ENCODE data around the gene SF3B2.
"Not testable (repeated sequence)": the region's sequence is repeated elsewhere in the genome, so short reads cannot be mapped to it uniquely, and the experiment has no call there.

SF3B2 gene

DNA sequence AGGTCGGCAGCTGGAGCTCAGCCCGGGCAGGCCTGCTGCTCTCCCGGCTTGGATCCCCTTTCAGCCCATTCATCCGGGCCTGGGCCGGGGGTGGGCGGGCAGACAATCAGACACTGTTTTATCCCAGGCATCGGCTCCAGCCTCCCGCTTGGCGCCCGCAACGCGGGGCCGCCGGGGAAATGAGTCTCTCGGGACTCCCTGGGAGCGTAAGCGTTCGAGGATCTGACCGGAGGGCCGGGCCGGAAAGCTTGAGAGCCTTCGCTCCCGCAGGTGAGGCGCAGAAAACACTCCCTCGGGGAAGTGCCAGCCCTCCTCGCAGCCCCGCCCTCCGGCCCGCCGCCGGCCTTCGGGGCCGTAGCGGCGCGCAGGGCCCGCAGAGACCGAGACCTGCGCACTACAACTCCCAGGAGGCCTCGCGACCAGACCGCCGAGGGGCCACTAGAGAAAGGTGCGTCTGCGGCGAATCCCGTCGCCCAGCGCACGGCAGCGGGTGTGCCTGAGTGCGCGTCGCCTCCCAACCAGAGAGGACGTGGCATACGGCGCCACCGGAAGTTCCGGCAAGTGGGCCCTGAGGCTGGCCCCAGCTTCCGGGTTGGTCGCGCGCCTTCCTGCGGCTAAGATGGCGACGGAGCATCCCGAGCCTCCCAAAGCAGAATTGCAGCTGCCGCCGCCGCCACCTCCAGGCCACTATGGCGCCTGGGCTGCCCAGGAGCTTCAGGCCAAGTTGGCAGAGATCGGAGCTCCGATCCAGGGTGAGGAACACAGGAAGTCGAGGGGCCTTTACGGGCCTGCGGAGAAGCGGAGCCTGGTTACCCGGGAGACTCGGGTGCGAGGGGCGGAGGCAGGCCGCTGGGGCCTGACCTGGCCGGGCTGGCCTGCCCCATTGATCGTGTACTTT, at the start of gene SF3B2:
SF3B2 (plus strand) TSS at position 599 of the 898 bp plus-strand sequence; CDS start at position 620, 21 bp downstream.
- DNase-seq, result peak; percentile 98

DNA sequence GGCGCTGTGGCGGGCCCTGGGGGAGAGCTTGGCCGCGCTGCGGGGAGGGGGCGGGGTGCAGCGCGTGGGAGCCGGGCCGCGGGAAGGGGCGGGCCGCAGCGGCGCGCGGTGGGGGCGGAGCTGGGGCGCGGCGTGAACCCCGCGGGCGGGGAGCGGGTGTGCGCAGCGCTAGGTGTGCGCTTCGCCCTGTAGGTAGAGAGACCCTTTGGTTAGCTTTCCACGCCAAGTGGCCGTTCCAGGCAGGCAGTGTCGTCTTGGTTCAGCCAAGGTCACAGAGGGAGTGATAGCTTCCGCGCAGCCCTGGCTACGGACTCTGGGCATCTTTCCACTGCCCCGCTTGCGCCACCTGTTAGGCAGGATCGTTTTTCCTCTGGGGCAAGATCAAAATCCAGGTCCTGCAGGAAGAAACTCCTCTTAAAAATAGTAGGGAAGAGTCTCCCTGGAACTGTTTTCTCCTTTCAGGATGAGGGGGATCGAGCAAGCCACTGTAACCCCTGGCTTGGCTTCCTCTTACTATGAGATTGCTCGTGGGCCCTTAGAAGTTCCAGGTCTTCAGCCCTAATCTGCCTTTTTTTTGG, 49.4 kb upstream of the SF3B2 start:
- peak; percentile 69 for DNase-seq

DNA sequence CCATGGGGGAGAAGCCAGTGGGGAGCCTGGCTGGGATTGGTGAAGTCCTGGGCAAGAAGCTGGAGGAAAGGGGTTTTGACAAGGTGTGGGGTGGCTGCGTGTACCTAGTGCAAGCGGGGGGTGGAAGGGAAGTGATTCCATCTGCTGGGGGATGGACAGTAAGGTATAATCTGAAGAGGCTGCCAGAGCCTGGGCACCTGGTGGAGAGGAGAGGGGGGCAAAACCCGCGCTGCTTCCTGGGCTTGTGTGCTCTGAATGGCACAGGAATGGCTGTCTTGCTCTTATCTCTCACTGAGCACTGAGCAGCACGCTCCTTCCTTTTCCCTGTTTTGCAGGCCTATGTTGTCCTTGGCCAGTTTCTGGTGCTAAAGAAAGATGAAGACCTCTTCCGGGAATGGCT, 48.9 kb upstream of the SF3B2 start:
- no peak for DNase-seq

- DNase-seq, result no peak
These were observed 48.0 kb upstream of the SF3B2 start for GRCh38 chr11:66004186-66004585.

DNA sequence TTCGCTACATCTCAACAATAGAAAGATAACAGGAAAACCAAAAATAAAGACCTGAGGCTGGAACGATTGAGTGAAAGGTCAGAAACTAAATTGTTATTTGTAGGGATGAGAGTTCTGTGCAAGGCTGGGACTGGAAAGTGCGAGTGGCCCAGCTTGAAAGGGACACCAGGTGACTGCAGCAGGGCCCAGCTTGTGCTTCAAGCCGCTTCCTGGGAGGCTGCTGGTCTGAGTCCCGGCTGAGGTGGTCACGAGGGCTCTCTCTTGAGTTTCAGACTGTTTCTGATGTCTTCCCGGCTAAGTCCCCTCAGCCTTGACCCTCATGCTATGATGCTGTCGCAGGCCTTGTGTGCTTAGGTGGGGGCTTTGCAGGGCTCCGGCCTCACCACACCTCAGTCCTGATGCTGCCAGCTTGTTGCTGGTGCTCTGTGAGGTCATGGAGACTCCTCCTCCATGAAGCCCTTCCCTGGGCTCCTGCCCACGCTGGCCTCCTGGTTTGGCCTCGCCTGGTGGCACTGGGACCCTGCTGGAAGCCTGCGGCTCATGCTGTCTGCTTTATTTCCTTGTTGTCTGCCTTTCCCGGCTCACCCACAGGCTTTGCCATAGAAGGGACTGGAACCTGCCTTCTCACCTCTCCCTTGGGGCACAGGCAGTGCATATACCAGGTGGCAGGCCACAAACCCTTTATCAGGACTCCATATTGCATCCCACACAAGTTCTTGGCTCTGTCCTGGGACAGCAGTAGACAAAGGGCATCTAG, 45.9 kb upstream of the SF3B2 start:
- DNase-seq, result no peak

GRCh38 chr11:66006891-66007176, 45.3 kb upstream of the SF3B2 start:
- no peak for DNase-seq

DNA sequence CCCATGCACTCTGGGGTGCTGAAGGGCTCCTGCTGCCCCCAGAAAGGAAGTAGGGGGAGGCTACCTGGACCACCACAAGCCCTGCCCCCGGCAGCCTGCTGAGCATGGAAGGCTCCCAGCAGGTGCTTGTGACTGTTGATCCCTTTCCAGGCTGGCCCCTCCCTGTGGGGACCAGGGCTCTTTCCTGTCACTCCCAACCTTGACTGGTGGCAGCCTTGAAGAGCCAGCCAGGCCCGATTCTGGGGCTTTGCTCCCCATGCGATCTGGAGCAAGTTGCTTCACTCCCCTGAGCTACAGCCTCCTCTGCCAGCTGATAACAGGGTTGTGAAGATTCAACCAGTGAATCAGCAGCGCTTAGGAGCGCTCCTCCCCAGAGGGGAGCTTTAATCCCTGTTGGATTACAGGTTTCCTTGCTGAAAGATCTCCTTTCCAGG, 44.9 kb upstream of the SF3B2 start:
- DNase-seq, result no peak

DNA sequence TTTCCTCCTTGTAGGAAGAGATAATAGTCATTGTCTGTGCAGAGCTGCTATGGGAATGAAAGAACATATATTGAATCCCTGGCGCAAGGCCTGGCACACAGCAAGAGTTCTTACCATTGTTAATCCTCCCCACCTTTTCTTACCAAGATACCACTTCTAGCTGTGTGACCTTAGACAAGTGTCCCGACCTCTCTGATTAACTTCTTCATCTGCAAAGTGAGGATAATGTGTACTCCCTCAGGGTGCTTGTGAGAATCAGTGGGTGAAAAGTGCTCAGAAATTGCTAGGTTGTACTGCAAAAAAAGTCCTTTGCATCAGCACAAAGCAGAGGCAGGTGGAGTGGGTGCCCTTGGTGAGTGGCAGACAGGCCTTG, 44.1 kb upstream of the SF3B2 start:
- no peak for DNase-seq

DNA sequence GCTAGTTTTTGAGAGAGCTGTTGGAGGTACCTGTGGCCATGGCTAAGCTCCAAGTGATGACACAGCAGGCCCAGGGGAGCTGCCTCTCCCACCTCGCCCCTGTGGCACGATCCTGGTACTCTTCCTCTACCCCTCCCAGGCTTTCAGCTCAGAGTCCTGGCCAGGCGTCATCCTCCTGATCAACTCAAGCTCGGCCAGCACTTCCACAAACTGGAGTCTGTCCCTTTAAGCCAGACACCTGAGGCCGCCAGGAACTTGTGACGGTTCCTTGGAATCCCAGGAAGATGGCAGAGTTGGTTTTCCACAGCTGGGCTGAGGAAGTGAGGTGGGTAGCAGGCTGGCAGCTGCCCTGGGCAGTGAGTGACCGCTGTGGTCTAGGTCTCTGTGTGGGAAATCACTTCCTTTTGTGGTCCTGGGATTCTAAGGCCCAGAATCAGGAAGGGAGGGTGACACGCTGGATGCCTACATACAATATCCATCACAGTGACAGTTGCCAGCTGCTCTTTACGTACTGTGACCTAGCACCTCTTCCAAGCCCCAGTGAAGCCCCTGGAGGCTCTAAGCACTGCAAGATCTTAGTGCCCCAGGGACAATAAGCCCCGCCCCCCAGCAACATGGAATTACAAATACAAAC, 43.6 kb upstream of the SF3B2 start:
- no peak for DNase-seq

GRCh38 chr11:66010036-66010435, 42.1 kb upstream of the SF3B2 start:
- not testable (repeated sequence) for DNase-seq

- no peak for DNase-seq
These were observed 40.9 kb upstream of the SF3B2 start for GRCh38 chr11:66011239-66011784.

GRCh38 chr11:66011785-66012303, 40.3 kb upstream of the SF3B2 start, which contains the start of gene CST6:
Gene CST6, plus strand, starts transcription at chr11:66012008. Its CDS starts 37 bp downstream, at chr11:66012045.
- no peak for DNase-seq

DNA sequence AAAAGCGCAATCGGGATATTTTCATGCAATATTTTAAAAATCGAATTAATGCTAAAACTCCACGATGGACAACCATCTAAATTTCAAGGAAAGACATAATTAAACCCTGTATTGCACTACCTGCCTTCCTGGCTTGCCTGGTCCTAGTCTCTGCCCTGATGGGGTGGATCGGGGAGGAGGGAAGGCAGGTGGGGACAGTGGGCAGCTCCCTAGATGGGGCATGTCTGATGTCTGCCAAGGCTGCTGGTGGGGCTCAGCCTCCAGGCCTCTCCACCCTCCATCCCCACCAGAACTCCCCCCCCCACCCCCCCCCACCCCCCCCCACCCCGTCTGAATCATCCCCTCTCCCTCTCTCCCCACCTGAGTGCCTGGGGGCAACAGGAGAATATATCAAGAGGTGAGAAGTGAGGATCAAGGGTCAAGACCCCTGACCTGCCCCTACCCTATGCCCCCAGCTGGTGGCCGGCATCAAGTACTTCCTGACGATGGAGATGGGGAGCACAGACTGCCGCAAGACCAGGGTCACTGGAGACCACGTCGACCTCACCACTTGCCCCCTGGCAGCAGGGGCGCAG, 39.7 kb upstream of the SF3B2 start:
- no peak for DNase-seq

DNA sequence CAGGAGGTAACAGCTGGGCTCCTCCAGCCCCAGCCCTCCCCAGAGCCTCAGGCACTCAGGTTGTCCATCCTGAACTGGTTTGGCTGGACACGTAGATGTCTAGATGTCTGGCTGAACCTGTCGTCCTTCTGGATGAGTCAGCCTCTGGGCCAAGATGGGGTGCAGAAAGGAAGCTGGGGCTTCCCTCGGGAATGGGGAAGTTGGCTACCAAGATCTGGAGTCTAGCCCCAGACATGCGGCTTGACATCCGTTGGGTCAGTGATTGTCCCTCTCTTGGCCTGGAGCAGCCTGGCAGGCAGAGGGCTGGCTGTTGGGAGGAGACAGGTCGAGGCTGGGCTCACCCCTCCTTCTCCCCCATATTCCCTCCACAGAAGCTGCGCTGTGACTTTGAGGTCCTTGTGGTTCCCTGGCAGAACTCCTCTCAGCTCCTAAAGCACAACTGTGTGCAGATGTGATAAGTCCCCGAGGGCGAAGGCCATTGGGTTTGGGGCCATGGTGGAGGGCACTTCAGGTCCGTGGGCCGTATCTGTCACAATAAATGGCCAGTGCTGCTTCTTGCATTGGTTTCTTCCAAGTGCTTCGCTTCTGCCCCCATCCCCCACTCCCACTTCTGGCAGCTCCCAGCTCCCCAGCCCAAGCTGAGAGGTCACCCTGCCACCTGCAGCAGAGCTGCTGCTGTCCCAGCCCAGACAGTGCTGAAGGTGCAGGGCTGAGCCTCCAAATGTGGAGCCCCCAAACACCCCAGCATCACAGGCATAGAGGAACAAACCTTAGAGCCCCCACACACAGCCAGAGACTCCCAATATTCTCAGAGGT, 39.0 kb upstream of the SF3B2 start:
- DNase-seq, result no peak

GRCh38 chr11:66013762-66014100, 38.4 kb upstream of the SF3B2 start:
- DNase-seq, result no peak

- no peak for DNase-seq
These were observed 37.2 kb upstream of the SF3B2 start for GRCh38 chr11:66014804-66015453.

- no peak for DNase-seq
These were observed 36.7 kb upstream of the SF3B2 start for GRCh38 chr11:66015454-66015881.

DNA sequence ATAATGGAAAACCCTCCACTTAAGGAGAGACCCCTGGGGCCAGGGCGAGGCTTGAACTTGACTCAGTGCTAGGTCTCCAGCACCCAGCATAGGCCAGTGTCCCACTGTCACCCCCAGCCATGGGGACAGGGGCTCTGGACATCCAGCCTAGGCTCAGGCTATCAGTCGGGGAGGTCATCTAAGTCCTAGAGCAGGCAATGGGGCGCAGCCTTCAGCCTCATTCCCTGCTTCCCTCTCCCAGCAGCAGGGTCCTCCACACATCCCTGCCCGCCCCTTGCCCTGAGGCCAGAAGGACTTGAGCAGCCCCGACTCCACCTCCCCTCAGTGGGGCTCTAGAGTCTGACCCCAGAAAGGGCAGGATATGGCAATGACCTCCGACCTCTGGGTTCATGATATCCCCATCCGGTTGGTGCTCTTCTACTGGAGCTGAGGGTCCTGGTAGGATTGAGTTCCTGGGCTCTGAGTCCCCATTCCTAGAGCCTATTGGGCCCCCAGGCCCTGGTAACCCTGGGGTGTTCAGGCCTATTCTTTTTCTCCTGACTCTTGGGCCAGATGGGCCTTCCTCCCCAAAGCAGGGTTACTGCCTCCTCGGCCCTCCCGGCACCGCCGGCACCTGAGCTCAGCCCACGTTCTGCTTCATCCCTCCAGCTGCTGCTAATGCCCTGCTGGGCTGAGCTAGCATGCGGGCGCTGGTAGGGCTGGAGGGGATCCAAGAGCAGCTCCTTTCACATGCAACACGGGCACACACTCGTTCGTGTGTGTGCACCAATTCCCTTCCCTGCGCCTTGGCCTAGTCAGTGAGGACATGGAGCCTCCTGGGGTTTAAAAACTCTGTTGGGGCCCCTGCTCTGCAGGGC, 36.0 kb upstream of the SF3B2 start:
- no peak for DNase-seq

GRCh38 chr11:66016793-66017177, 35.4 kb upstream of the SF3B2 start:
- no peak for DNase-seq

DNA sequence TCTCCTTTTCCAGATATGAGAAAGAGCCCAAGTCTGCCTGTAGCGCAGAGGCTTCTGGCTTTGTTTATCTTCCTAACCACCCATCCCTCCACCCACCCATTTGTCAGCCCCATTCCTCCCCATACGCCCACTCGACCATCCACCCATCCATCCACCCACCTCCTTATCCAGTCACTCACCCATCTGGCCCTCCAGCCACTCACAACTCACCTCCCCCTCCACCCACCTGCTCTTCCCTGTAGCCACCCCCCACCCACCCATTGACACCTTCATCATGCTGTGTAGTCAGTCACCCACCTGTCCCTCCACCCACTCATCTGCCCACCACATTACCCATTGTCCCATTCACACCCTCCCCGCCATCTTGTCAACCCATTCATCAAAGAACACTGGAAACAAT, 34.8 kb upstream of the SF3B2 start:
- no peak for DNase-seq

All from NCI-H2227 treated with DMSO at 0.1 percent for 48 hours (cell line).